Thyroid gland (tissue), 4 donors: ENCODE data around the gene KCNMA1.

Experiments used
- POLR2A ChIP-seq, 2 donors: fragments of 450-650 bp; IDR thresholded peaks; one replicate each; pipeline ENCODE4 v1.6.1; 2017; ENCODE audit warnings: antibody characterized with exemption in 2 of 2, mild to moderate bottlenecking in 2 of 2, moderate library complexity in 1 of 2
- TF ChIP-seq, protein P1 (sequence below), 6 experiments: fragments of 200-600 bp in 3 of 6; fragments of 450-650 bp in 3 of 6; sonication (generic) in 3 of 6; IDR thresholded peaks; one replicate each; pipeline ENCODE4 v1.5.1; 2016 to 2019; ENCODE audit warnings: antibody characterized with exemption in 6 of 6, mild to moderate bottlenecking in 2 of 6, inconsistent platforms in 1 of 6, moderate library complexity in 1 of 6

GRCh38 chr10:76992467-76992866 lies 645.1 kb downstream of the KCNMA1 start:
- TF ChIP-seq, protein P1, sequence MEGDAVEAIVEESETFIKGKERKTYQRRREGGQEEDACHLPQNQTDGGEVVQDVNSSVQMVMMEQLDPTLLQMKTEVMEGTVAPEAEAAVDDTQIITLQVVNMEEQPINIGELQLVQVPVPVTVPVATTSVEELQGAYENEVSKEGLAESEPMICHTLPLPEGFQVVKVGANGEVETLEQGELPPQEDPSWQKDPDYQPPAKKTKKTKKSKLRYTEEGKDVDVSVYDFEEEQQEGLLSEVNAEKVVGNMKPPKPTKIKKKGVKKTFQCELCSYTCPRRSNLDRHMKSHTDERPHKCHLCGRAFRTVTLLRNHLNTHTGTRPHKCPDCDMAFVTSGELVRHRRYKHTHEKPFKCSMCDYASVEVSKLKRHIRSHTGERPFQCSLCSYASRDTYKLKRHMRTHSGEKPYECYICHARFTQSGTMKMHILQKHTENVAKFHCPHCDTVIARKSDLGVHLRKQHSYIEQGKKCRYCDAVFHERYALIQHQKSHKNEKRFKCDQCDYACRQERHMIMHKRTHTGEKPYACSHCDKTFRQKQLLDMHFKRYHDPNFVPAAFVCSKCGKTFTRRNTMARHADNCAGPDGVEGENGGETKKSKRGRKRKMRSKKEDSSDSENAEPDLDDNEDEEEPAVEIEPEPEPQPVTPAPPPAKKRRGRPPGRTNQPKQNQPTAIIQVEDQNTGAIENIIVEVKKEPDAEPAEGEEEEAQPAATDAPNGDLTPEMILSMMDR (IDR thresholded peaks at IDR 0.05), result no peak
- no peak for TF ChIP-seq POLR2A (IDR thresholded peaks at IDR 0.05)
